OCI-LY1 (cell line): ENCODE data around the gene FKRP.

Experiments
- CTCF ChIP-seq: fragments of 200-600 bp; sonication (generic), shearing (Covaris generic); IDR thresholded peaks from 2 replicates; pipeline ENCODE4 v1.5.1; 2017; ENCODE audit warnings: mild to moderate bottlenecking, antibody characterized with exemption, low read length, moderate library complexity, mixed read lengths
- EZH2 ChIP-seq: fragments of 200-600 bp; sonication (generic), shearing (Covaris generic); IDR thresholded peaks from 2 replicates; pipeline ENCODE4 v1.8.0; 2017; ENCODE audit warnings: borderline replicate concordance, mixed run types, mild to moderate bottlenecking, antibody characterized with exemption, low read length, moderate library complexity, mixed read lengths

GRCh38 chr19:46745030-46745429 is 827 bp upstream of the FKRP start:
- no peak for TF ChIP-seq CTCF
- no peak for TF ChIP-seq EZH2
